Measurements from ENCODE around the gene C1orf167.

C1orf167 gene

GRCh38 chr1:11805422-11806306 lies 43.7 kb downstream of the C1orf167 start, which contains the start of the genes CLCN6 and MTHFR:
Gene CLCN6, plus strand, starts transcription at chr1:11806191. Its CDS starts 72 bp downstream, at chr1:11806263.
Gene MTHFR, minus strand, starts transcription at chr1:11805964. Its CDS starts 2,848 bp downstream, at chr1:11803116.
- TF ChIP-seq CTCF (conservative IDR thresholded peaks at IDR 0.05), result no peak
- peak within 1 kb of the TSS; percentile 95 for H3K27ac ChIP-seq

- no peak for TF ChIP-seq CTCF (conservative IDR thresholded peaks at IDR 0.05)
- peak overlapping the region; percentile 95 for H3K27ac ChIP-seq
These were observed 44.4 kb downstream of the C1orf167 start for GRCh38 chr1:11806307-11806936.

- H3K27ac ChIP-seq, result peak overlapping the region; percentile 95
These were observed 45.1 kb downstream of the C1orf167 start for GRCh38 chr1:11807133-11807532.

GRCh38 chr1:11813021-11813420 lies 51.0 kb downstream of the C1orf167 start:
- peak overlapping the region; percentile 52 for H3K27ac ChIP-seq
- no peak for TF ChIP-seq CTCF (conservative IDR thresholded peaks at IDR 0.05)

More at GRCh38 chr1:11807133-11807532, 45.1 kb downstream of the C1orf167 start:
- no peak for TF ChIP-seq CTCF (conservative IDR thresholded peaks at IDR 0.05)

GRCh38 chr1:11817192-11817591 lies 55.2 kb downstream of the C1orf167 start:
- TF ChIP-seq CTCF (conservative IDR thresholded peaks at IDR 0.05), result no peak
- no peak overlapping the region for H3K27ac ChIP-seq

- H3K27ac ChIP-seq, result no peak overlapping the region
- no peak for TF ChIP-seq CTCF (conservative IDR thresholded peaks at IDR 0.05)
These were observed 60.1 kb downstream of the C1orf167 start for GRCh38 chr1:11822091-11822490.

GRCh38 chr1:11823366-11824137 lies 61.6 kb downstream of the C1orf167 start:
- H3K27ac ChIP-seq, result no peak overlapping the region
- TF ChIP-seq CTCF (conservative IDR thresholded peaks at IDR 0.05), result no peak
